Measurements from ENCODE around the gene ZNF587B. TPM values are rescaled to one million over a fixed set of nuclear protein-coding genes. Genes with fewer than 3 reads are reported as not detected.
A peak's percentile ranks its signal among the peaks of the same experiment; 100 is the strongest.
"Not testable (repeated sequence)": the region's sequence is repeated elsewhere in the genome, so short reads cannot be mapped to it uniquely, and the experiment has no call there.

ZNF587B gene
- 19.8 and 36.1 TPM in 2 replicates for total RNA-seq

GRCh38 chr19:57830071-57830602 lies at the start of gene ZNF587B:
Gene ZNF587B (plus strand): TSS chr19:57830299. CDS start chr19:57830529, 230 bp downstream.
- peak; percentile 67 for TF ChIP-seq CTCF (IDR thresholded peaks at IDR 0.05; ENCODE audit: insufficient read depth, low read length, severe bottlenecking)
- DNase-seq (ENCODE audit: low read depth) (peak; percentile 78), FAIRE-seq (no peak)
- H3K36me3 ChIP-seq (ENCODE audit: control insufficient read depth, insufficient read depth, low read length): no peaks in the 10 kb centered on the region
- no peaks in the 10 kb centered on the region for H3K27me3 ChIP-seq (ENCODE audit: control insufficient read depth, insufficient read depth, low read length)
- H3K4me3 ChIP-seq (ENCODE audit: low read depth, low read length): peak within 1 kb of the TSS; percentile 59

GRCh38 chr19:57786286-57786685 lies 43.8 kb upstream of the ZNF587B start:
- TF ChIP-seq CTCF (IDR thresholded peaks at IDR 0.05; ENCODE audit: insufficient read depth, low read length, severe bottlenecking): no peak
- Histone ChIP-seq H3K36me3 (ENCODE audit: control insufficient read depth, insufficient read depth, low read length) (peaks cover 7% of the 10 kb centered on the region), H3K27me3 (ENCODE audit: control insufficient read depth, insufficient read depth, low read length) (no peaks in the 10 kb centered on the region), H3K4me3 (ENCODE audit: low read depth, low read length) (no peak overlapping the region)
- no peak for FAIRE-seq
- no peak for DNase-seq (ENCODE audit: low read depth)

- no peak for TF ChIP-seq CTCF (IDR thresholded peaks at IDR 0.05; ENCODE audit: insufficient read depth, low read length, severe bottlenecking)
- no peak overlapping the region for H3K4me3 ChIP-seq (ENCODE audit: low read depth, low read length)
- H3K27me3 ChIP-seq (ENCODE audit: control insufficient read depth, insufficient read depth, low read length): no peaks in the 10 kb centered on the region
- H3K36me3 ChIP-seq (ENCODE audit: control insufficient read depth, insufficient read depth, low read length): peaks cover 7% of the 10 kb centered on the region
- no peak for DNase-seq (ENCODE audit: low read depth)
- no peak for FAIRE-seq
Measured at GRCh38 chr19:57786906-57787305, 43.2 kb upstream of the ZNF587B start.

GRCh38 chr19:57788114-57788692 lies 41.9 kb upstream of the ZNF587B start:
- FAIRE-seq: no peak
- DNase-seq (ENCODE audit: low read depth): no peak
- TF ChIP-seq CTCF (IDR thresholded peaks at IDR 0.05; ENCODE audit: insufficient read depth, low read length, severe bottlenecking): no peak

GRCh38 chr19:57789288-57789687 lies 40.8 kb upstream of the ZNF587B start:
- H3K27me3 ChIP-seq (ENCODE audit: control insufficient read depth, insufficient read depth, low read length): no peaks in the 10 kb centered on the region
- DNase-seq (ENCODE audit: low read depth): no peak
- no peak overlapping the region for H3K4me3 ChIP-seq (ENCODE audit: low read depth, low read length)
- no peak for TF ChIP-seq CTCF (IDR thresholded peaks at IDR 0.05; ENCODE audit: insufficient read depth, low read length, severe bottlenecking)
- H3K36me3 ChIP-seq (ENCODE audit: control insufficient read depth, insufficient read depth, low read length): peaks cover 7% of the 10 kb centered on the region
- FAIRE-seq: no peak

More at GRCh38 chr19:57788114-57788692, 41.9 kb upstream of the ZNF587B start:
- peaks cover 7% of the 10 kb centered on the region for H3K36me3 ChIP-seq (ENCODE audit: control insufficient read depth, insufficient read depth, low read length)
- no peaks in the 10 kb centered on the region for H3K27me3 ChIP-seq (ENCODE audit: control insufficient read depth, insufficient read depth, low read length)
- H3K4me3 ChIP-seq (ENCODE audit: low read depth, low read length): no peak overlapping the region

GRCh38 chr19:57796580-57796979 lies 33.5 kb upstream of the ZNF587B start:
- H3K27me3 ChIP-seq (ENCODE audit: control insufficient read depth, insufficient read depth, low read length); H3K4me3 ChIP-seq (ENCODE audit: low read depth, low read length); DNase-seq (ENCODE audit: low read depth); H3K36me3 ChIP-seq (ENCODE audit: control insufficient read depth, insufficient read depth, low read length): not testable (repeated sequence)
- FAIRE-seq: peak; percentile 94
